Panc1 (cell line): ENCODE results near the gene MAGED2. TPM values are rescaled to one million over a fixed set of nuclear protein-coding genes. Genes with fewer than 3 reads are reported as not detected.
"Not testable (repeated sequence)": the region's sequence is repeated elsewhere in the genome, so short reads cannot be mapped to it uniquely, and the experiment has no call there.

Source experiments
- ATAC-seq: fragments of 200-7000 bp; cut with Tn5 transposase; 2 replicates; pipeline ENCODE4 v1.9.1; 2020; ENCODE audit warnings: mild to moderate bottlenecking, moderate library complexity
- BruUV-seq: library from RNA; stranded (reverse); fragments of 400-500 nt; replicated peaks from 2 replicates; lab custom pipeline; 2021; lab: Mats Ljungman, UMichigan
- CTCF ChIA-PET: fragments of 300-600 bp; sonication (Branson Sonifier 250); formaldehyde crosslinking; loops from one replicate; lab custom pipeline; 2022; ENCODE audit warnings: antibody characterized with exemption; lab: Charles Lee
- POLR2A ChIA-PET: fragments of 300-600 bp; sonication (Branson Sonifier 250); formaldehyde crosslinking; loops from one replicate; lab custom pipeline; 2022; ENCODE audit warnings: antibody characterized with exemption; lab: Charles Lee
- DNase-seq: peaks from one replicate; pipeline ENCODE4 v3.0.0-alpha.2; 2010; ENCODE audit warnings: low read depth, low spot score
- H3K27ac ChIP-seq: 2 replicates; pipeline ENCODE4 v1.5.1; 2011; ENCODE audit warnings: mild to moderate bottlenecking, low read length, inconsistent platforms
- H3K27me3 ChIP-seq: fragments of 200-500 bp; sonication (Bioruptor generic); 2 replicates; pipeline ENCODE4 v1.6.0; 2014; ENCODE audit warnings: low read length, inconsistent platforms; ENCODE audit not compliant: control insufficient read depth, insufficient read depth
- H3K36me3 ChIP-seq: fragments of 200-500 bp; sonication (Bioruptor generic); 2 replicates; pipeline ENCODE4 v1.5.1; 2014; ENCODE audit warnings: inconsistent platforms, mild to moderate bottlenecking, low read length, moderate library complexity; ENCODE audit not compliant: control insufficient read depth, insufficient read depth
- H3K4me1 ChIP-seq: 2 replicates; pipeline ENCODE4 v1.5.1; 2011; ENCODE audit warnings: inconsistent platforms, mild to moderate bottlenecking, low read length, moderate library complexity; ENCODE audit not compliant: control insufficient read depth, insufficient read depth
- H3K4me3 ChIP-seq, 2 experiments: 2 replicates each; pipeline ENCODE4 v1.5.1; 2011 to 2012; ENCODE audit warnings: low read depth in 2 of 2, low read length in 2 of 2, mild to moderate bottlenecking in 2 of 2, inconsistent platforms in 1 of 2, moderate library complexity in 1 of 2
- H3K9me3 ChIP-seq: fragments of 200-500 bp; sonication (Bioruptor generic); 2 replicates; pipeline ENCODE4 v1.5.1; 2014; ENCODE audit warnings: low read depth, mild to moderate bottlenecking, inconsistent platforms, low read length, moderate library complexity; ENCODE audit not compliant: control insufficient read depth, insufficient read depth
- CTCF ChIP-seq: fragments of 450-650 bp; IDR thresholded peaks from 2 replicates; pipeline ENCODE4 v1.5.1; 2017; ENCODE audit warnings: mild to moderate bottlenecking
- POLR2AphosphoS5 ChIP-seq: IDR thresholded peaks from 2 replicates; pipeline ENCODE4 v1.6.1; 2012; ENCODE audit warnings: mild to moderate bottlenecking, low read depth, low read length, moderate library complexity
- REST ChIP-seq, 2 experiments: IDR thresholded peaks; 2 replicates each; pipeline ENCODE4 v1.6.1; 2011 to 2012; ENCODE audit warnings: low read depth in 2 of 2, control low read depth in 1 of 2, low read length in 1 of 2, mild to moderate bottlenecking in 1 of 2, moderate library complexity in 1 of 2; ENCODE audit not compliant: insufficient read depth in 1 of 2
- SIN3A ChIP-seq: IDR thresholded peaks from 2 replicates; pipeline ENCODE4 v1.6.1; 2012; ENCODE audit warnings: low read depth, mild to moderate bottlenecking, low read length, moderate library complexity, borderline replicate concordance; ENCODE audit not compliant: insufficient read depth
- TCF7L2 ChIP-seq: IDR thresholded peaks from 2 replicates; pipeline ENCODE4 v1.6.1; 2011; ENCODE audit warnings: mild to moderate bottlenecking, low read depth, low read length, inconsistent platforms
- in situ Hi-C: cut with HindIII; loops from 2 replicates; pipeline ENCODE4 v1.10.0; 2016; ENCODE audit warnings: low sequenced_read_pairs, low pct_unique_long_range_greater_than_20kb
- intact Hi-C: fragments of 100-400 bp; cut with micrococcal nuclease; formaldehyde crosslinking; loops from one replicate; pipeline ENCODE4 v1.10.0; 2022; ENCODE audit not compliant: unreplicated experiment
- total RNA-seq: library from RNA; stranded (reverse); gene quantifications from one replicate; pipeline ENCODE4 v1.2.1, GENCODE V29; 2021; ENCODE audit not compliant: unreplicated experiment

The MAGED2 gene
- total RNA-seq, 1 experiment from 2014 or later: 69.5 TPM

GRCh38 chrX:54758114-54759055, 49.2 kb upstream of the MAGED2 start:
- no peak overlapping the region for H3K4me3 ChIP-seq
- ChIA-PET POLR2A (no interaction called here), CTCF (no interaction called here)
- intact Hi-C loops (no loop called here), in situ Hi-C loops (no loop called here)
- no peak for ATAC-seq
- no peaks in the 10 kb centered on the region for H3K27me3 ChIP-seq
- H3K9me3 ChIP-seq: no peaks in the 10 kb centered on the region
- no peaks in the 10 kb centered on the region for H3K4me1 ChIP-seq
- H3K27ac ChIP-seq: no peak overlapping the region
- TF ChIP-seq CTCF (no peak), REST (IDR thresholded peaks at IDR 0.05; ENCODE audit: insufficient read depth in 1 of 2, low read depth in 2 of 2, low read length in 1 of 2) (no peak), POLR2AphosphoS5 (no peak), TCF7L2 (no peak), SIN3A (no peak)
- no peak for DNase-seq
- no peaks in the 10 kb centered on the region for H3K36me3 ChIP-seq
- BruUV-seq: no TSS peak

GRCh38 chrX:54774391-54775094, 33.0 kb upstream of the MAGED2 start:
- DNase-seq, H3K36me3 ChIP-seq, H3K4me1 ChIP-seq, in situ Hi-C loops, H3K9me3 ChIP-seq, H3K4me3 ChIP-seq, POLR2A ChIA-PET, BruUV-seq, ATAC-seq, CTCF ChIA-PET, H3K27ac ChIP-seq, intact Hi-C loops, H3K27me3 ChIP-seq: not testable (repeated sequence)
